Glutamatergic neuron (in vitro differentiated cells): Measurements from ENCODE around the gene MEGF11. TPM values are rescaled to one million over a fixed set of nuclear protein-coding genes. Genes with fewer than 3 reads are reported as not detected.

Source experiments
- DNase-seq: peaks from one replicate; pipeline ENCODE4 v3.0.0; 2022
- H3K27ac Mint-ChIP-seq: one replicate; pipeline ENCODE4 v1.8.0; 2020; ENCODE audit warnings: mild to moderate bottlenecking, mixed read lengths, inconsistent platforms; ENCODE audit not compliant: unreplicated experiment
- H3K27me3 Mint-ChIP-seq: one replicate; pipeline ENCODE4 v1.8.0; 2020; ENCODE audit warnings: mild to moderate bottlenecking, moderate library complexity, mixed read lengths, inconsistent platforms; ENCODE audit not compliant: unreplicated experiment
- H3K36me3 Mint-ChIP-seq: one replicate; pipeline ENCODE4 v1.8.0; 2020; ENCODE audit warnings: mild to moderate bottlenecking, mixed read lengths, inconsistent platforms; ENCODE audit not compliant: unreplicated experiment
- H3K4me1 Mint-ChIP-seq: one replicate; pipeline ENCODE4 v1.8.0; 2020; ENCODE audit warnings: mild to moderate bottlenecking, low read depth, mixed read lengths, inconsistent platforms; ENCODE audit not compliant: unreplicated experiment
- H3K4me3 Mint-ChIP-seq: one replicate; pipeline ENCODE4 v1.8.0; 2020; ENCODE audit warnings: mild to moderate bottlenecking, mixed read lengths, inconsistent platforms; ENCODE audit not compliant: unreplicated experiment
- H3K9me3 Mint-ChIP-seq: one replicate; pipeline ENCODE4 v1.8.0; 2020; ENCODE audit warnings: mild to moderate bottlenecking, moderate library complexity, mixed read lengths, inconsistent platforms; ENCODE audit not compliant: unreplicated experiment
- CTCF ChIP-seq: fragments of 200-600 bp; sonication (generic); IDR thresholded peaks from one replicate; pipeline ENCODE4 v1.5.0; 2021; ENCODE audit not compliant: partially characterized antibody, unreplicated experiment
- total RNA-seq: library from RNA; stranded (reverse); fragmentation: NEBNext Ultra II Directional; extraction: Animal tissue kit (Norgen Biotek cat#: 25700); gene quantifications from one replicate; pipeline ENCODE4 v1.2.1, GENCODE V29; 2021; ENCODE audit not compliant: unreplicated experiment

Gene MEGF11
- total RNA-seq, 1 donor from 2014 or later, result 2.6 TPM

GRCh38 chr15:66149871-66150270 is 103.7 kb downstream of the MEGF11 start:
- Mint-ChIP-seq H3K4me3 (no peak overlapping the region), H3K27me3 (peaks cover 5% of the 10 kb centered on the region), H3K27ac (no peak overlapping the region), H3K4me1 (no peaks in the 10 kb centered on the region), H3K36me3 (no peaks in the 10 kb centered on the region), H3K9me3 (peaks cover 8% of the 10 kb centered on the region)
- no peak for TF ChIP-seq CTCF
- DNase-seq, result no peak

GRCh38 chr15:66148187-66148586 is 105.4 kb downstream of the MEGF11 start:
- peaks cover 7% of the 10 kb centered on the region for H3K9me3 Mint-ChIP-seq
- H3K4me3 Mint-ChIP-seq, result no peak overlapping the region
- no peak for DNase-seq
- no peak overlapping the region for H3K27ac Mint-ChIP-seq
- TF ChIP-seq CTCF, result no peak
- no peaks in the 10 kb centered on the region for H3K36me3 Mint-ChIP-seq
- H3K27me3 Mint-ChIP-seq, result peaks cover 7% of the 10 kb centered on the region
- peaks cover 2% of the 10 kb centered on the region for H3K4me1 Mint-ChIP-seq

- no peak overlapping the region for H3K4me3 Mint-ChIP-seq
- H3K4me1 Mint-ChIP-seq, result peaks cover 3% of the 10 kb centered on the region
- peaks cover 7% of the 10 kb centered on the region for H3K27me3 Mint-ChIP-seq
- DNase-seq, result no peak
- peaks cover 8% of the 10 kb centered on the region for H3K9me3 Mint-ChIP-seq
- no peak overlapping the region for H3K27ac Mint-ChIP-seq
- no peak for TF ChIP-seq CTCF
- H3K36me3 Mint-ChIP-seq, result no peaks in the 10 kb centered on the region
These were observed 106.1 kb downstream of the MEGF11 start for GRCh38 chr15:66147440-66147839.

- Mint-ChIP-seq H3K27me3 (peaks cover 10% of the 10 kb centered on the region), H3K27ac (no peak overlapping the region), H3K9me3 (peaks cover 11% of the 10 kb centered on the region), H3K4me1 (peaks cover 14% of the 10 kb centered on the region), H3K36me3 (no peaks in the 10 kb centered on the region), H3K4me3 (no peak overlapping the region)
- no peak for DNase-seq
- TF ChIP-seq CTCF, result no peak
These were observed 107.8 kb downstream of the MEGF11 start for GRCh38 chr15:66145726-66146182.

- peaks cover 14% of the 10 kb centered on the region for H3K4me1 Mint-ChIP-seq
- peaks cover 7% of the 10 kb centered on the region for H3K27me3 Mint-ChIP-seq
- TF ChIP-seq CTCF, result no peak
These were observed 108.4 kb downstream of the MEGF11 start for GRCh38 chr15:66144978-66145725.

More at GRCh38 chr15:66144978-66145725, 108.4 kb downstream of the MEGF11 start:
- Mint-ChIP-seq H3K36me3 (no peaks in the 10 kb centered on the region), H3K4me3 (no peak overlapping the region), H3K9me3 (peaks cover 8% of the 10 kb centered on the region), H3K27ac (no peak overlapping the region)
- no peak for DNase-seq
